ENCODE measurements around the gene DUSP16.

The DUSP16 gene

GRCh38 chr12:12562585-12563261 is at the start of gene DUSP16:
Gene DUSP16, minus strand, starts transcription at chr12:12562863. Its CDS starts 41,765 bp downstream, at chr12:12521098.
- in situ Hi-C loops (cut with HindIII; ENCODE audit: low sequenced_read_pairs) = no loop called here
- DNase-seq (ENCODE audit: low read depth) = peak; percentile 93
- H3K4me3 ChIP-seq (ENCODE audit: low read depth, low read length) = peak within 1 kb of the TSS; percentile 81
- no peak for TF ChIP-seq CTCF (IDR thresholded peaks at IDR 0.05; ENCODE audit: low read depth, low read length, missing control alignments)

GRCh38 chr12:12612358-12612757 is 49.7 kb upstream of the DUSP16 start:
- in situ Hi-C loops (cut with HindIII; ENCODE audit: low sequenced_read_pairs) = no loop called here
- peak overlapping the region; percentile 75 for H3K4me3 ChIP-seq (ENCODE audit: low read depth, low read length)
- TF ChIP-seq CTCF (IDR thresholded peaks at IDR 0.05; ENCODE audit: low read depth, low read length, missing control alignments) = no peak
- peak; percentile 72 for DNase-seq (ENCODE audit: low read depth)

GRCh38 chr12:12611512-12612306 is 49.0 kb upstream of the DUSP16 start, which contains the start of gene CREBL2:
Gene CREBL2, plus strand, starts transcription at chr12:12611876. Its CDS starts 297 bp downstream, at chr12:12612173.
- no peak for TF ChIP-seq CTCF (IDR thresholded peaks at IDR 0.05; ENCODE audit: low read depth, low read length, missing control alignments)
- in situ Hi-C loops (cut with HindIII; ENCODE audit: low sequenced_read_pairs) = no loop called here
- H3K4me3 ChIP-seq (ENCODE audit: low read depth, low read length) = peak within 1 kb of the TSS; percentile 75
- DNase-seq (ENCODE audit: low read depth) = peak; percentile 94

- TF ChIP-seq CTCF (IDR thresholded peaks at IDR 0.05; ENCODE audit: low read depth, low read length, missing control alignments) = no peak
- in situ Hi-C loops (cut with HindIII; ENCODE audit: low sequenced_read_pairs) = no loop called here
- DNase-seq (ENCODE audit: low read depth) = no peak
- H3K4me3 ChIP-seq (ENCODE audit: low read depth, low read length) = peak overlapping the region; percentile 75
Measured at GRCh38 chr12:12610711-12611110, 48.0 kb upstream of the DUSP16 start.

GRCh38 chr12:12609692-12610091 is 47.0 kb upstream of the DUSP16 start:
- no peak for DNase-seq (ENCODE audit: low read depth)
- TF ChIP-seq CTCF (IDR thresholded peaks at IDR 0.05; ENCODE audit: low read depth, low read length, missing control alignments) = no peak
- no peak overlapping the region for H3K4me3 ChIP-seq (ENCODE audit: low read depth, low read length)
- in situ Hi-C loops (cut with HindIII; ENCODE audit: low sequenced_read_pairs) = loop anchor here (10.0 kb wide), 1 partner anchor 65 kb away; no protein-coding TSS in a partner anchor

GRCh38 chr12:12608557-12608957 is 45.9 kb upstream of the DUSP16 start:
- no peak for TF ChIP-seq CTCF (IDR thresholded peaks at IDR 0.05; ENCODE audit: low read depth, low read length, missing control alignments)
- no peak for DNase-seq (ENCODE audit: low read depth)
- in situ Hi-C loops (cut with HindIII; ENCODE audit: low sequenced_read_pairs) = loop anchor here (10.0 kb wide), 1 partner anchor 64 kb away; no protein-coding TSS in a partner anchor
- no peak overlapping the region for H3K4me3 ChIP-seq (ENCODE audit: low read depth, low read length)

Data from astrocyte of the cerebellum (primary cell).